Erythroblast (primary cell): Measurements from ENCODE around the gene RHOXF1.
"Not testable (repeated sequence)": the region's sequence is repeated elsewhere in the genome, so short reads cannot be mapped to it uniquely, and the experiment has no call there.

Experiments
- DNase-seq, 2 experiments: peaks; one replicate each; lab custom pipeline; 2025; lab: John Stamatoyannopoulos, UW
- GATA1 ChIP-seq: IDR thresholded peaks from 2 replicates; pipeline ENCODE4 v1.6.1; 2011; ENCODE audit warnings: low read depth, mild to moderate bottlenecking, control low read depth, low read length, moderate library complexity
- POLR2A ChIP-seq: IDR thresholded peaks from 2 replicates; pipeline ENCODE4 v1.6.1; 2011; ENCODE audit warnings: mild to moderate bottlenecking, low read length

RHOXF1 gene

GRCh38 chrX:120120223-120120622 is 4.5 kb upstream of the RHOXF1 start:
- TF ChIP-seq GATA1, result no peak
- TF ChIP-seq POLR2A, result no peak
- DNase-seq, result no peak

GRCh38 chrX:120111611-120112010 is 4.1 kb downstream of the RHOXF1 start:
- no peak for DNase-seq
- no peak for TF ChIP-seq GATA1
- no peak for TF ChIP-seq POLR2A

GRCh38 chrX:120109378-120109777 is 6.3 kb downstream of the RHOXF1 start:
- TF ChIP-seq GATA1 (no peak), POLR2A (no peak)
- DNase-seq, result no peak

GRCh38 chrX:120104707-120105106 is 11.0 kb downstream of the RHOXF1 start:
- DNase-seq, result not testable (repeated sequence)

GRCh38 chrX:120101057-120101456 is 14.7 kb downstream of the RHOXF1 start:
- peak in 1 of 2 experiments; percentile 0 for DNase-seq

- no peak for DNase-seq
- TF ChIP-seq GATA1, result no peak
- no peak for TF ChIP-seq POLR2A
These were observed 25.5 kb downstream of the RHOXF1 start for GRCh38 chrX:120090208-120090607.

GRCh38 chrX:120087289-120088017 is 28.3 kb downstream of the RHOXF1 start:
- DNase-seq, result no peak
- TF ChIP-seq GATA1 (no peak), POLR2A (no peak)

GRCh38 chrX:120085553-120086185 is 30.0 kb downstream of the RHOXF1 start:
- DNase-seq, result not testable (repeated sequence)

- not testable (repeated sequence) for DNase-seq
These were observed 38.1 kb downstream of the RHOXF1 start, which contains the start of gene RHOXF2B for GRCh38 chrX:120077590-120077989. Gene RHOXF2B (minus strand): TSS chrX:120077690. CDS start chrX:120077552, 138 bp downstream.

GRCh38 chrX:120066169-120066568 is 49.5 kb downstream of the RHOXF1 start:
- not testable (repeated sequence) for DNase-seq
